GM21717 (cell line): ENCODE data around the gene FAM110D.

Experiments used
- ATAC-seq: cut with Tn5 transposase; IDR thresholded peaks from one replicate; pipeline ENCODE4 v1.9.1; 2021; ENCODE audit warnings: mild to moderate bottlenecking, moderate library complexity; ENCODE audit not compliant: unreplicated experiment

FAM110D gene

DNA sequence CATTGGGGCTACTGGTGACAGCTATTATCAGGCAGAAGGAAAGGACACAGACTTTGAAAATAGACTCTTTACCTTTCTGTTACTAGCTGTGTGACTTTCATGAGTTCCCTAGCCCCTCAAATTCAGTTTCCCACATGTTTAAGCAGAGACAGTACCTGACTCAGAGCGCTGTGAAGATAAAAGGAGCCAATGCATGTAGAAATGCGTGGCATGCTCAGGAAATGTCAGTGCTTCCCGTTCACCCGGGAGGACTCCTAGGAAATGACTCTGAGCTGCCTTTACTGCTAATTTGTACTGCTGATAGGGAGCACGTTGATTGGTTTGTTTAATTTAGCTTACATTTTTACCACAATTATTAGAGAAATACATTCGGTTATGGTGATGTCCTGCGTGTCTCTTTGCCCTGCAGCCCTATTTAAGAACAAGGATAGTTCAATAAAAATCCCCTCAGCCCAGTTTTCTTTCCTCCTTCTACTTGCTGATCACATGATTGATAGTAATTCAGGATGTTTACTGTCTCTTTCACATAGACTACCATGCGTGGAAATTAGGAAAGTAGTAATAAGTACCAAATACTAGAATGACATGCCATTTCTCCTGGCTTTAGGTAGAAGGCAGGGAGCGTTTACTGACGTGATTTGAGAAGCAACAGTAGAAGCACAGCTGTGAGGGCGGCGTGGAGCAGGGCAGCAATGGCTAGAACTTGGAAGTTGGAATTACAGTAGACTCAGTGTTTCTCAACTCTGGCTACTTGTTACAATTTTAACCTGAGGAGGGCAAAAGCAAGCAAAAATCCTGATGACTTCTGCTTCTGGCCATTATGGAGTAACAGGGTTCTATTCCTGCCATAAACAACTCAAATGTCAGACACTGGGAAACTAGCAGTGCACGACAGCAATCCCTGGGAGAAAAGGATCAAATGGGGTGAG, 31.4 kb upstream of the FAM110D start:
- no peak for ATAC-seq

DNA sequence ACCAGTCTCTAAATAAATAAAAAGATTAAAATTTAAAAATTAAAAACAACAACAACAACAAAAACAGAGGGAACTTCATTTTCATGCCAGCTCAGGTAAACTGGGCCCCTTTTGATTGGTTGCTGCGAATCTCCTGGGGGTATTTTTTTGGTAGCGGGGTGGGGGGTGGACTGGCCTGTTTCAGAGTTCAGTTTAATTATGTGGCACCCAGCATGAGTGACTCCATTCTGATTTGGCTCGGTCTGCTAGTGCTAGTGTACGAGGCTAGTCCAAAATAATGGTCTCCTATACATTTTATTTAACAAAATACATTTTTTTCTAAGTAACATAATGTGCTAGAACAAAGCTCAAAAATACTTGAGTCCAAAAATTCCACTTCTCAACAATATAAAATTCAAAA, 29.1 kb upstream of the FAM110D start:
- no peak for ATAC-seq

DNA sequence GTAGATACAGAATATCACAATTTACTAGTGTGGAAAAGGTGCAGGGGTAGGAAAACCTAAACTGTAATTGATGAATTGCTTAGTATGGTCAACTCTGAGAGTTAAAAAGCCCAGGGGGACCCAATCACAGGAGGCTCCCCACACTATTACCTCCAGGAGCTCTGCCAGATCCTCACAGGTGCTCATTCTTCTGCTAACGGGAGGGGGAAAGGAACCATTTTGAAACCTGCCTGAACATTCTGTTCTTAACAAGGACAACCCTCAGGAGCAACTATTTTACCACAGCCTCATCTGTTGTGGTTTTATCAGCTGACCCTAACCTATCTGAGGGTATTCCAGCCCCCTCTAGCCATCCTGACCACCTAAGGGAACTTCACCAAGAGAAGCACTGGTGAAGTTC, 28.2 kb upstream of the FAM110D start:
- ATAC-seq = no peak

DNA sequence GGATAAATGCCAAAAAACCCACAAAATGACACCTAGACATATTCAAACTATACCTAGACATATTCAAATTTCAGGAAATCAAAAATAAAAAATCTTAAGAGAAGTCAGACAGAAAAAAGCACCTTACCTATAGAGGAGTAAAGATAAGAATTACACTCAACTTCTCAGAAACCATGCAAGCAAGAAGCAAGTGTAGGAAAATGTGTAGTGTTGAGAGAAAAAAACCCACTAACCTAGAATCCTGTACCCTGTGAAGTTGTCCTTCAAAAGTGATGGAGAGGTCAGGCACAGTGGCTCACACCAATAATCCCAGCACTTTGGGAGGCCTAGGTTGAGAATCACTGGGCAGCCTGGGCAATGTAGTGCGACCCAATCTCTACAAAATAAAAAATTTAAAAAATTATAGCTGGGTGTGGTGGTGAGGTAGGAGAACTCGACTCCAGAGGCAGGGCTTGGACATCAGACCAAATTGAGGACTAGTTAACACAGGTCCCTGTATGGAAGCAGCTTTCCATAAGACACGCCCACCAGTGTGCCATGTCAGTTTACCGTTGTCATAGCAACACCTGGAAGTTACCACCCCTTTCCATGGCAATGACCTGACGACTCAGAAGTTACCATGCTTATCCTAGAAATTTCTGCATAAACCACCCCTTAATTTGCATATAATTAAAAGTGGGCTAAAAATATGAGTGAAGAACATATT, 26.6 kb upstream of the FAM110D start:
- ATAC-seq = no peak

DNA sequence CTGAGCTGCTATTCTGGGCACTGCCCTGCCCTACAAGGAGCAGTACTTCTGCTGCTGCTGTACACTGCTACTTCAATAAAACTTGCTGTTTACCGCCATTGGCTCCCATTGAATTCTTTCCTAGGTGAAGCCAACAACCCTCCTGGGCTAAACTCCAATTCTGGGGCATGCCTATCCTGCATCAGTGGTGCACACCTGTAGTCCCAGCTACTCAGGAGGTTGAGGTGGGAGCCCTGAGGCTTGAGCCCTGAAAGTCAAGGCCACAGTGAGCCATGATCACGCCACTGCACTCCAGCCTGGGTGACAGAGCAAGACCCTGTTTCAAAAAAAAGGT, 26.1 kb upstream of the FAM110D start:
- no peak for ATAC-seq

DNA sequence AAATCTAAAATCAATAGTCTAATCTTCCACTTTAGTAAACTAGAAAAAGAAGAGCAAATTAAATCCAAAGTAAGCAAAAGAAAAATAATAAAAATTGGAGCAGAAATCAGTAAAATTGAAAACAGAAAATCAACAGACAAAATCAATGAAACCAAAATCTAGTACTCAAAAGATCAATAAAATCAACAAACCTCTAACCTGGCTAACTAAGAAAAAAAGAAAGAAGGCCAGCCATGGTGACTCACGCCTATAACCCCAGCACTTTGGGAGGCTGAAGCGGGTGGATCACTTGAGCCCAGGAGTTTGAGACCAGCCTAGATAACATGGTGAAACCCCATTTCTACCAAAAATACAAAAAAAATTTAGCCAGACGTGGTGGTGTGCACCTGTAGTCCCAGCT, 24.4 kb upstream of the FAM110D start:
- ATAC-seq = no peak

DNA sequence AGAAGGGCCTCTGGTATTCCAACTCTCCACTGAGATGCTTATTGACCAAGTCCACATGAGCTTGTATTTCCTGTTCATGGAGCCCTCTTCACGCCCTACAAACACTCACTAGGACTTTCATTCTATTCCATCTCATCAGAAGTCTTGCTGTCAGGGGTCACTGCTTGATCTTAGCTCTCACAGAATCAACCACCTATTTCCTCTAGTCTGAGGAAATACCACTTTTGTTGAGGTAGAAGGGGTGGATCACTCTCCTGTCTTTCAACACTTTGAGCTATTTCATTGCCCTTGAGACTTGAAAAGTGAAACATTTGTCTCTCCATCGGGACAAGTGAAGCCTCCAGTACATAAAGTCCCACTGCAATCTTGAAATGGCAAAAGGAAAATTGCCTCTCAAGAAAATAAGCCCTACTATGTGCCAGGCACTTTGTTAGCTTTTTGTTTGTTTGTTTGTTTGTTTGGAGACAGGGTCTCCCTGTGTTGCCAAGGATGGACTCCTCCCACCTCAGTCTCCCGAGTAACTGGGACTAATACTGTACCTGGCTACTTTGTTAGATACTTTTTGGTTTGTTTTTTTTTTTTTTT, 19.8 kb upstream of the FAM110D start:
- no peak for ATAC-seq

DNA sequence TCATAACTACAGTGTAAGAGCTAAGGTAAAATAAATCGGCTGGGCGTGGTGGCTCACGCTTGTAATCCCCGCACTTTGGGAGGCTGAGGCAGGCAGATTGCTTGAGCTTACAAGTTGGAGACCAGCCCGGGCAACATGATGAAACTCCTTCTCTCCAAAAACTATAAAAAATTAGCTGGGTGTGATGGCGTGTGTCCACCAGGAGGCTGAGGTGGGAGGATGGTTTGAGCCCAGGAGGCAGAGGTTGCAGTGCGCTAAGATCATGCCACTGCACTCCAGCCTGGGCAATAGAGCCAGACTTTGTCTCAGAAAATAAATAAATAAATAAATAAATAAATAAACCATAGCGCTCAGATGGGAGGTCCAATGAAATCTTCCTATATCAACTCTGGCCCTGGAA, 16.7 kb upstream of the FAM110D start:
- no peak for ATAC-seq

DNA sequence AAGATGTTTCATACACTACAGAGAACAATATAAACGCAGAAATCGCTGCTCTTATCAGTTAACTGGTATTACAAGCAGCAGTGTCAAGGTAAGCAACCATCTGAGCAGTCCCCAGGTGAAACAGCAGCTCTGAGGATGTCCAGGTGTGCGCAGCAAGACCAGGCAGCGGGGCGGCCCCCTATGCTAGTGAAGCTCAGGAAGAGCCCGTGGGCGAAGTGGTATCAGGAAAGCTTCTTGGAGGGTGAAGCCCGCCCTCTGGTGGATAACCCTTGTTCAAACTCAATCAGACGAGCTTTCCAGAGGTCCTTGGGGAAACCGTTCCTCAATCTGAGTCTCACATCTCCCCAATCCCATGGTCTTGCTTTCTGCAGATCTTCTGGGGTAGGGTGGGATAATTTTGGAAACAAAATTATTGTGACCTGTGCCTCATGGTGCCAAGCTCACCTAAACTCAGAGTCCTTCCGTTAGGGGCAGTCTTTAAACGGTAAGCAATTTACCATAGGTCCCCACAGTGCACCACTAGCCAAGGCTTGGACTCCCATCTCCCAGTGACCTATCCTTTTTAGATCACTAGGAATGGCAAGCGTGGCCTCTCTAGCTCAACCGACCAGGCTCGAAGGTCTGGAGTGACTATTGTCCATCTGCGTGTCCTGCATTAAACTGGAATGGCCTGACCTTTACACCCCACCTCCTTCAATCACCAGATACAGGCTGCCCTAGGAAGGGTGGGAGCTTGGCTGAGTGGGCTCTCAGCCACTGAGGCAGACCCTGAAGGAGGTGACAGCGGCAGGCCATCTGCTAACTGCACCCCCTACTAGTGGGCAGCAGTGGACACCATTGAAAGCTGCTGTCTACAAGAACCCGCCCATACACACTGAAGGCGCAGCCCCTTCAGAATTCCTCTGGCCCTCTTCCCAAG, 13.6 kb upstream of the FAM110D start:
- no peak for ATAC-seq

DNA sequence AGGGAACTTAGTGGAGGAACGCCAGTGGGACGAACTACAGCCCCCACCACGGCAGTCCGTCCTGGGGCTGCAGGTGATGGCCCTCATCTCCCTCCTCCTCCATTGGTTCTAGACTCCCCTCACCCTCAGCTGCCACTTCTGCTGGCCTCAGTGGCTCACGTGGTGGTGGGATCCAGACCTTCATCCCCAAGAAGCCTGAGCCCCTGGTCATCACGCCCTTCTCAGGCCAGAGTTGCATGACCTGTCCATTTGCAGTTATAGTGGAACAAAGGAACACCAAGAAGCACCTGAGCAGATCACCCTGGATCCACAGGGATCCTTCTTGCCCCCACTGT, 13.0 kb upstream of the FAM110D start:
- no peak for ATAC-seq

DNA sequence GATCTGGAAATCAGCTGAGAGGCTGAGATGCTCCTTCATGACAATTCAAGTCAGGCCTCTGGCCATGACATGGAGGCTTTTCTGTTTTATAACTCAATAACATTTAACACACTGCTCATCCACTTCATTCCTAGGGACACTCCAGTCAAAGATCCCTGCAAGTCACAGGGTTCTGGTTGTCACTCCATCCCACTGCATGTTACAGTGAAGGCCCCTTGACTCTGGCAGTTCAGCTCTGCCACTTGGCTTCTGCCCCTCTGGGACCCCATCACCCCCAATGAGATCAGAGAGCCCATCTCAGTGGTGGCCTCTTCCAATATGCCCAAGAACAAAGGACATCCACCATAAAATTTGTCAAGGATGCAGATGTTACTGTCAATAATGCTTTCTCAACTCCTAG, 10.0 kb upstream of the FAM110D start:
- no peak for ATAC-seq

DNA sequence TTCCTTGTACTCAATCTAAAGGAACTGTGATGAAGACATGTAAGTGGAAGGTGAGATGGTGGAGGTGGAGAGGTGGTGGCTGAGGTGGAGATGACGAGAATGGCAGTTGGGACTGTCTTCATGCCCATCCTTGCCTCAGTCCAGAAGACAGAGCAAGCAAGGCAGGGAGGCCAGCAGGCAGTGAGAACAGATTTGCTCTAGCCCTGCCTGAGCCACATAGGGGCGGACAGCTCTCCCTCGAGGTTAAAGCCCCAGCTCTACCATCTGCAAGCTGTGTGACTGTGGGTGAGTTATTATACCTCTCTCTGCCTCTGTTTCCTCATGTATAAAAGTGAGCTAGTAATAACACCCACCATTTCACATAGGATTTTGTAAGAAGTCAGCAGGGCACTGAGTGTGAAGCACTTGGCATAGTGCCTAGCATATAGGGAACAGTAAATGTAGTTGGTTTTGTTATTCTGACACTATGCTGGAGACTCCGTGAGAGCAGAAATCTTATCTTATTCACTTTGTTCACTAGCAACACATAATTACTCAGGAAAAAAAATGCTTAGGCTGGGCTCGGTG, 4.8 kb upstream of the FAM110D start:
- no peak for ATAC-seq

DNA sequence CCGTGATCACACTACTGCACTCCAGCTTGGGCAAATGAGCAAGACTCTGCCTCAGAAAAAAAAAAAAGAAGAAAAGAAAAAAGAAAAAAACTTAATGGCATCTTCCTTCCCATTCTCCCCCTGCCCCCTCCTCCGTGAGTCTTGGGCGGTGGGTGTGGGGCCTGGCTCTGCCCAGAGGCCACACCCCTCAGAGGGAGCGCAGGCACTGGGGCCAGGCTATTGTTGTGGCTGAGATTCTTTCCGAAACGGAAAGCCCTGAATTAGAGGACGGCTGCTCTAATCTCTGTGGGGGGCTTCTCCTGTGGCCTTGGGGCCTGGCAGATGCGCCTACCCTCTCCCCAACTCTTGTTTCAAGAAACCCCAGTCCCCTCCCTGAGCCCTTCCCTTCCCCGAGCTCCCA, 4.1 kb upstream of the FAM110D start:
- ATAC-seq = no peak

DNA sequence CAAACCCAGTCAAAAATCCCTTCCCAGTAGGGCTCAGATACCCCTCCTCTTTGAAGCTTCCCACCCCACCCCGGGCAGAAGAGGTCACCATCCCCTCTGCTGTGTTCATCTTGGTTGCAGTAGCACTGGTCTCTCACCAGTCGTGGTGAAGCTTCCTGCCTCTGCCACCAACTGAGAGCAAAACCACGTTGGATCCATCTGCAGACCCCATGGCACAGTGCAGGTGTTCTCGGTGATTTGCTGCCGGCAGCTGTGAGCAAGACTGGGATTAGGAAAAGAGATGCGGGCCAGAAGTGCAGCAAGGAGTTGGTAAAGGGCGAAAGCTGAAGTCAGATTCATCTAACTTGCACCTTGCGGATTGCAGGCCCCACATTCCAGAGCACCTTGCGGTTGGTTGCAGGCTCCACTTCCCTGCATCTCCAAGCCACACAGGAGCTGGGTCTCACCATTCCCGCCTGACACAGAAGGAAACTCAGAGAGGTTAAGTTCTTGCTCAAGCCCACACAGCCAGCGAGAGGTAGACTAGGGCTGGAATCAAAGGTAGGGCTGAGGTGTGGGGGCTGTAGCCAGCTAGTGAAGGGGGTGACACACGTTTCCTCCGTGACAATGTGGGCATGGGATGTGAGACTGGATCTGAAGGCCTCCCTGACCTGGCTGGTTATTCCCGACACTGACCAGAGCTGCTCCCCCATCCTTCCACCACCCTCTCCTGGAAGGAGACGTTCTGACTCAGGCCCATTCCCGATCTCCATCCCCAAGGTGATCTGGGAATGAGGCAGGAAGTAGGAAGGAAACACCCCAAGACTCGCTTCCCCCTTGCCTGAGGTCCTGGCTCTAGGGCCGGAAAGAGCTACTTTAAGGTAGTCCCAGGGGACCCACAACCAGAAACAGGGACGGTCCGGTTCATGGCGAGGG, 3.3 kb upstream of the FAM110D start:
- ATAC-seq = no peak

DNA sequence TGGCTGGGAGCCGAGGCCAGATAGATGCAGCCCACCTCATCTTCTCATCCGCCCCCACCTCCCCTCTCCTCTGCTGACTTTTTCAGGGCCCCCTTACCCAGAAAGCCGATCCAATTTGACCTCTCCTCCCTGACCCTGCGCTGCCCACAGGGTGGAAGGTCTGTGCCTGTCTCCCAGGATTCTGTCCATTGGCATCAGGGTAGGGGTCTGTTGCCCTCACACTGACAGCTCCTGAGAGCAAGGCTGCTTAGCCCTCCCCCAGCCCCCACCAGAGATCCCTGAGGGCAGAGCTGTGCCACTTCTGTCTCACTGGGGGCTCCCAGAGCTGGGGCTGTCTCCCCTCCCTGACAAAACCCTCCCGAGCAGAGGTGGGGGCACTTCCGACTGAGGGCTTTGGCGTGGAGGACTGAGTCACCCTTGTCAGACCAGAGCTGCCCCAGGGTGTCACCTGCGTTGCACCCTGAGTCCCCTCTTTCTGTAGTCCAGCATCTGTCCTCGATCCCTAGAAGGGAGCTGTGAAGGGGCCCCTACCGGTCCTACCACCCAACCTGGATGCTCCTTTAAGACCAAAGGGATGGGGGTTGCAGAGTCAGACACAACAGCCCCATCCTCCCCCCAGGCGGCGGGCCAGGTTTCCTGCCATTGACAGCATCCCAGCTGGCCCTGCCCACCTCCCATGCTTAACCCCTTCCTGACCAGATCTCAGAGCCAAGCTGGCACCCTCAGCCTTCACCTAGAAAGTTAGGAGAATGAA, 2.4 kb upstream of the FAM110D start:
- no peak for ATAC-seq

DNA sequence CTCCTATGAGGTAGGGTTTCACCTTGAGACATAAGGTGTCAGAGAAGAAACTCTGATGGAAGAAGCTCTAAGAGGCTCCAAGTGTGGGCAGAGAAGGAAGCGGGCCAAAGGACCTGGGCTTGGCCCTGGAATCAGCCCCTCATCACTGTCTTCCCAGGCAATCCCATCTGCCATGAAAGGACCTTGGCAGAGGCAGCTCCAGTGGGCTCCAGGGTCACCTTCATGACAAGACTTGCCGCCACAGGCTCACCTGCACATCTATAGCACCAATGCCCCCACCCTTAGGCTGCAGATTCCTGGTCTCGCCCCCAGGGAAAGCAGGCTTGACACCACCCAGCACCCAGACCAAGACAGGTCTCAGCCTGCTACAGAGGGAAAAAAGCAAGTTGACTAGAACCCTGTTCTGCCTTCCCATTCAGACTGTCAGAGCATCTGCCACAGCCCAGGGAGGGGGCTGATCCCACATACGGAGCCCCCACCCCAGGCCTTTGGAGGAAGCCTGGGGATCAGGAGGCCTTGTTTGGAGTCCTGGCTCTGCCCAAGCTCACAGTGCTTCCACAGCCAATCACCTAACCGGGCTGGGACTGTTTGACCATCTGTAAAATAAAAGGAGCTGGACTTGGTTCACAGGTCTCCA, 490 bp upstream of the FAM110D start:
- ATAC-seq = no peak

DNA sequence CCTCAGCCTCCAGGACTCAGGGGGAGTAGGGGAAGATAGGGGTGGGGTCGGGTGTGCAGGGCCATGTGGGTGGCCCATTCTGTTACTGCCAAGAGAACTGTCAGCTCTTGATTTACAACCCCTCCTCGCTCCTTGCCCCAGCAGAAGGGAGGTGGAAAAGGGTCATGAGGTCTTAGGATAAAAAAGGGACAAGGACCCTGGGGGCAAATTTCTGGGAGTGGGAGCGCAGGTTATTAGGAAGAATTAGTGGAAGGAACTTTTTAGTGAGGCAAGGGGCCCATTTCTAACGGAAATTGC, 812 bp downstream of the FAM110D start:
- ATAC-seq = no peak

DNA sequence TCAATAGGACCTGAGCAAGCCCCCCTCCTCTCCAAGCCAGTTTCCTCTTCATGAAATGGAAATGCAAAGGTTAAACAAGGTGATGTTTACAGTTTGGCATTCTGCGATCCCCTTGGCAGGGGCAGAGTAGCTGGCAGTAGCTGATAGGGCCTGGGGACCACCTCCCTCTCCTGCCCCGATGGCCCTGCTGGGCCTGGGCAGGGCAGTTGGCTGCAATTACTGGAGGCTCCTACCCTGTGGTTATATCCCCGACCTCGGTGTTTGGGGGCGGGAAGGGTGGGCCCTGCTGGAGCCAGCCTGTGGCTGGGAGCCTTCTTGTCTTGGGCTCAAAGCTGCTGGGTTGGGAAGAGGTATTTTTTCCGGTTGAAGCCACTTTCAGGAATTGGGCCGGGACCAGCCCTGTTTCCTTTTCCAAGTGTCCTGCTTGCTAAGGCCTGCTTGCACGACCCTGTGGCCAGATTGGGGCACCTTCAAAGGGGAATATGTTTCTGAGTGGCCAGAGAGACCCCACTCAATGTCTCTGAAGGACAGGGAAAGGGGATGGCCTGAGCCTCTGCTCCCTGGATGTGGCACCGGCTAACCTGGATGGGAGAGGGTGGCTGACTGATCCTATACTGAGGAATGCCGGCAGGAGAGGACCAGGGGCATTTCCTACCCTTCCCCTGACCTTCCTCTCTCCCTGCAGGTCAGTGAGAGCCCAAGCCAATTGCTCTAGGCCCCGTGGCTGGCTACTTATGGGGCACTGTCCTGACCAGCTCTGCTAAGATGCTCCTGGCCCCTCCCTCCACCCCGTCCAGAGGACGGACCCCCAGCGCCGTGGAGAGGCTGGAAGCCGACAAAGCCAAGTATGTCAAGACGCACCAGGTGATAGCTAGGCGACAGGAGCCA, 1.9 kb downstream of the FAM110D start:
- ATAC-seq = no peak
